ENCODE measurements around the gene PRRG1. TPM values are rescaled to one million over a fixed set of nuclear protein-coding genes. Genes with fewer than 3 reads are reported as not detected.
"Not testable (repeated sequence)": the region's sequence is repeated elsewhere in the genome, so short reads cannot be mapped to it uniquely, and the experiment has no call there.

PRRG1 gene
- total RNA-seq (not detected), total RNA-seq (0 to 0.12 reads per million in 2 donors)

GRCh38 chrX:37349221-37350033, at the start of gene PRRG1:
Gene PRRG1, plus strand, starts transcription at chrX:37349364. Its CDS starts 56,886 bp downstream, at chrX:37406250.
- Mint-ChIP-seq H3K27ac (no peak within 1 kb of the TSS), H3K4me1 (peaks cover 3% of the 10 kb centered on the region), H3K4me3 (peak within 1 kb of the TSS; percentile 72), H3K36me3 (ENCODE audit: low read depth) (no peaks in the 10 kb centered on the region), H3K27me3 (peaks cover 9% of the 10 kb centered on the region)
- no peak for ATAC-seq
- no peaks in the 10 kb centered on the region for H3K9me3 ChIP-seq (ENCODE audit: control insufficient read depth, low read length, poor library complexity, severe bottlenecking)
- no peak for DNase-seq

- Mint-ChIP-seq H3K27ac (no peak overlapping the region), H3K4me1 (no peaks in the 10 kb centered on the region), H3K27me3 (no peaks in the 10 kb centered on the region), H3K4me3 (no peak overlapping the region), H3K36me3 (ENCODE audit: low read depth) (no peaks in the 10 kb centered on the region)
- H3K9me3 ChIP-seq (ENCODE audit: control insufficient read depth, low read length, poor library complexity, severe bottlenecking): no peaks in the 10 kb centered on the region
- ATAC-seq (no peak), DNase-seq (no peak)
Observed at GRCh38 chrX:37302569-37302968, 46.6 kb upstream of the PRRG1 start.

GRCh38 chrX:37305238-37305637, 43.9 kb upstream of the PRRG1 start:
- H3K27ac Mint-ChIP-seq, ATAC-seq, H3K27me3 Mint-ChIP-seq: not testable (repeated sequence)

GRCh38 chrX:37314531-37314930, 34.6 kb upstream of the PRRG1 start:
- ATAC-seq (no peak), DNase-seq (no peak)
- no peaks in the 10 kb centered on the region for H3K9me3 ChIP-seq (ENCODE audit: control insufficient read depth, low read length, poor library complexity, severe bottlenecking)
- Mint-ChIP-seq H3K4me1 (no peaks in the 10 kb centered on the region), H3K27me3 (no peaks in the 10 kb centered on the region), H3K27ac (no peak overlapping the region), H3K36me3 (ENCODE audit: low read depth) (no peaks in the 10 kb centered on the region), H3K4me3 (no peak overlapping the region)

More at GRCh38 chrX:37305238-37305637, 43.9 kb upstream of the PRRG1 start:
- H3K4me3 Mint-ChIP-seq; H3K4me1 Mint-ChIP-seq; DNase-seq; H3K36me3 Mint-ChIP-seq (ENCODE audit: low read depth); H3K9me3 ChIP-seq (ENCODE audit: control insufficient read depth, low read length, poor library complexity, severe bottlenecking): not testable (repeated sequence)

- DNase-seq (no peak), ATAC-seq (no peak)
- H3K36me3 Mint-ChIP-seq (ENCODE audit: low read depth): no peaks in the 10 kb centered on the region
- H3K27me3 Mint-ChIP-seq: no peaks in the 10 kb centered on the region
- no peak overlapping the region for H3K27ac Mint-ChIP-seq
- no peaks in the 10 kb centered on the region for H3K4me1 Mint-ChIP-seq
- H3K9me3 ChIP-seq (ENCODE audit: control insufficient read depth, low read length, poor library complexity, severe bottlenecking): no peaks in the 10 kb centered on the region
- no peak overlapping the region for H3K4me3 Mint-ChIP-seq
Observed at GRCh38 chrX:37315511-37316248, 33.5 kb upstream of the PRRG1 start.

- H3K4me1 Mint-ChIP-seq: no peaks in the 10 kb centered on the region
- H3K4me3 Mint-ChIP-seq: no peak overlapping the region
- no peaks in the 10 kb centered on the region for H3K36me3 Mint-ChIP-seq (ENCODE audit: low read depth)
- DNase-seq (no peak), ATAC-seq (no peak)
- H3K27me3 Mint-ChIP-seq: no peaks in the 10 kb centered on the region
- H3K27ac Mint-ChIP-seq: no peak overlapping the region
- no peaks in the 10 kb centered on the region for H3K9me3 ChIP-seq (ENCODE audit: control insufficient read depth, low read length, poor library complexity, severe bottlenecking)
Observed at GRCh38 chrX:37320541-37321203, 28.5 kb upstream of the PRRG1 start.

- Mint-ChIP-seq H3K4me1 (no peaks in the 10 kb centered on the region), H3K36me3 (ENCODE audit: low read depth) (no peaks in the 10 kb centered on the region), H3K27me3 (no peaks in the 10 kb centered on the region), H3K27ac (no peak overlapping the region), H3K4me3 (no peak overlapping the region)
- ATAC-seq: no peak
- no peak for DNase-seq
- H3K9me3 ChIP-seq (ENCODE audit: control insufficient read depth, low read length, poor library complexity, severe bottlenecking): no peaks in the 10 kb centered on the region
Observed at GRCh38 chrX:37330642-37331041, 18.5 kb upstream of the PRRG1 start.

GRCh38 chrX:37331546-37331945, 17.6 kb upstream of the PRRG1 start:
- H3K27ac Mint-ChIP-seq: no peak overlapping the region
- DNase-seq (no peak), ATAC-seq (no peak)
- no peaks in the 10 kb centered on the region for H3K36me3 Mint-ChIP-seq (ENCODE audit: low read depth)
- H3K4me3 Mint-ChIP-seq: no peak overlapping the region
- no peaks in the 10 kb centered on the region for H3K4me1 Mint-ChIP-seq
- no peaks in the 10 kb centered on the region for H3K9me3 ChIP-seq (ENCODE audit: control insufficient read depth, low read length, poor library complexity, severe bottlenecking)
- no peaks in the 10 kb centered on the region for H3K27me3 Mint-ChIP-seq

GRCh38 chrX:37332055-37332454, 17.1 kb upstream of the PRRG1 start:
- H3K4me3 Mint-ChIP-seq: no peak overlapping the region
- no peaks in the 10 kb centered on the region for H3K9me3 ChIP-seq (ENCODE audit: control insufficient read depth, low read length, poor library complexity, severe bottlenecking)
- ATAC-seq (no peak), DNase-seq (no peak)
- H3K4me1 Mint-ChIP-seq: no peaks in the 10 kb centered on the region
- no peaks in the 10 kb centered on the region for H3K27me3 Mint-ChIP-seq
- H3K27ac Mint-ChIP-seq: no peak overlapping the region
- no peaks in the 10 kb centered on the region for H3K36me3 Mint-ChIP-seq (ENCODE audit: low read depth)

- Mint-ChIP-seq H3K27me3 (no peaks in the 10 kb centered on the region), H3K4me3 (no peak overlapping the region), H3K36me3 (ENCODE audit: low read depth) (no peaks in the 10 kb centered on the region), H3K4me1 (no peaks in the 10 kb centered on the region), H3K27ac (no peak overlapping the region)
- no peaks in the 10 kb centered on the region for H3K9me3 ChIP-seq (ENCODE audit: control insufficient read depth, low read length, poor library complexity, severe bottlenecking)
- no peak for ATAC-seq
- no peak for DNase-seq
Observed at GRCh38 chrX:37332987-37333658, 16.0 kb upstream of the PRRG1 start.

- Mint-ChIP-seq H3K27ac (no peak overlapping the region), H3K36me3 (ENCODE audit: low read depth) (no peaks in the 10 kb centered on the region), H3K4me1 (peaks cover 3% of the 10 kb centered on the region), H3K27me3 (peaks cover 9% of the 10 kb centered on the region), H3K4me3 (no peak overlapping the region)
- DNase-seq (no peak), ATAC-seq (no peak)
- no peaks in the 10 kb centered on the region for H3K9me3 ChIP-seq (ENCODE audit: control insufficient read depth, low read length, poor library complexity, severe bottlenecking)
Observed at GRCh38 chrX:37347420-37347819, 1.7 kb upstream of the PRRG1 start.

GRCh38 chrX:37348231-37348970, 763 bp upstream of the PRRG1 start:
- peak overlapping the region; percentile 72 for H3K4me3 Mint-ChIP-seq
- no peak overlapping the region for H3K27ac Mint-ChIP-seq
- peaks cover 3% of the 10 kb centered on the region for H3K4me1 Mint-ChIP-seq
- H3K27me3 Mint-ChIP-seq: peaks cover 9% of the 10 kb centered on the region
- H3K36me3 Mint-ChIP-seq (ENCODE audit: low read depth): no peaks in the 10 kb centered on the region
- no peak for DNase-seq
- ATAC-seq: no peak
- H3K9me3 ChIP-seq (ENCODE audit: control insufficient read depth, low read length, poor library complexity, severe bottlenecking): no peaks in the 10 kb centered on the region

All from T-helper 17 cell (primary cell).